Fibroblast of skin of right biceps (primary cell): ENCODE data around the gene BANP.
"Not testable (repeated sequence)": the region's sequence is repeated elsewhere in the genome, so short reads cannot be mapped to it uniquely, and the experiment has no call there.

Experiments
- DNase-seq: peaks from one replicate; pipeline ENCODE4 v3.0.0-alpha.2; 2013

BANP gene

GRCh38 chr16:88033003-88033740 lies 81.9 kb downstream of the BANP start:
- not testable (repeated sequence) for DNase-seq

GRCh38 chr16:88034770-88035169 lies 83.5 kb downstream of the BANP start:
- DNase-seq, result no peak

- no peak for DNase-seq
These were observed 84.1 kb downstream of the BANP start for GRCh38 chr16:88035292-88035691.

GRCh38 chr16:88035884-88036639 lies 84.8 kb downstream of the BANP start:
- DNase-seq, result not testable (repeated sequence)

GRCh38 chr16:88036640-88036996 lies 85.4 kb downstream of the BANP start:
- not testable (repeated sequence) for DNase-seq

- DNase-seq, result not testable (repeated sequence)
These were observed 86.1 kb downstream of the BANP start for GRCh38 chr16:88037359-88037758.

GRCh38 chr16:88037876-88038525 lies 86.8 kb downstream of the BANP start:
- not testable (repeated sequence) for DNase-seq

- not testable (repeated sequence) for DNase-seq
These were observed 87.3 kb downstream of the BANP start for GRCh38 chr16:88038526-88038908.

- DNase-seq, result no peak
These were observed 88.4 kb downstream of the BANP start for GRCh38 chr16:88039591-88039990.

- DNase-seq, result not testable (repeated sequence)
These were observed 89.1 kb downstream of the BANP start for GRCh38 chr16:88040196-88040876.

GRCh38 chr16:88040877-88041244 lies 89.6 kb downstream of the BANP start:
- DNase-seq, result not testable (repeated sequence)

- DNase-seq, result not testable (repeated sequence)
These were observed 90.3 kb downstream of the BANP start for GRCh38 chr16:88041506-88041905.

GRCh38 chr16:88041986-88042562 lies 90.8 kb downstream of the BANP start:
- not testable (repeated sequence) for DNase-seq

- not testable (repeated sequence) for DNase-seq
These were observed 92.1 kb downstream of the BANP start for GRCh38 chr16:88043208-88043910.

- DNase-seq, result not testable (repeated sequence)
These were observed 92.9 kb downstream of the BANP start for GRCh38 chr16:88044121-88044581.

- not testable (repeated sequence) for DNase-seq
These were observed 94.1 kb downstream of the BANP start for GRCh38 chr16:88045361-88045760.

GRCh38 chr16:88045820-88046303 lies 94.6 kb downstream of the BANP start:
- no peak for DNase-seq

GRCh38 chr16:88047462-88047861 lies 96.2 kb downstream of the BANP start:
- no peak for DNase-seq

- no peak for DNase-seq
These were observed 97.8 kb downstream of the BANP start for GRCh38 chr16:88048985-88049384.

- no peak for DNase-seq
These were observed 98.6 kb downstream of the BANP start for GRCh38 chr16:88049561-88050545.
